Suprapubic skin (tissue), 3 donors: ENCODE measurements around the gene TNS2.

Experiments used
- POLR2A ChIP-seq, 2 donors: fragments of 450-650 bp; IDR thresholded peaks; one replicate each; pipeline ENCODE4 v1.6.1; 2017; ENCODE audit warnings: antibody characterized with exemption in 2 of 2, mild to moderate bottlenecking in 2 of 2, moderate library complexity in 2 of 2
- TF ChIP-seq, protein P1 (sequence below), 2 donors: fragments of 200-600 bp in 1 of 2; fragments of 450-650 bp in 1 of 2; sonication (generic) in 1 of 2; IDR thresholded peaks; one replicate each; pipeline ENCODE4 v1.5.1; 2016 to 2019; ENCODE audit warnings: antibody characterized with exemption in 2 of 2, mild to moderate bottlenecking in 1 of 2, moderate library complexity in 1 of 2

DNA sequence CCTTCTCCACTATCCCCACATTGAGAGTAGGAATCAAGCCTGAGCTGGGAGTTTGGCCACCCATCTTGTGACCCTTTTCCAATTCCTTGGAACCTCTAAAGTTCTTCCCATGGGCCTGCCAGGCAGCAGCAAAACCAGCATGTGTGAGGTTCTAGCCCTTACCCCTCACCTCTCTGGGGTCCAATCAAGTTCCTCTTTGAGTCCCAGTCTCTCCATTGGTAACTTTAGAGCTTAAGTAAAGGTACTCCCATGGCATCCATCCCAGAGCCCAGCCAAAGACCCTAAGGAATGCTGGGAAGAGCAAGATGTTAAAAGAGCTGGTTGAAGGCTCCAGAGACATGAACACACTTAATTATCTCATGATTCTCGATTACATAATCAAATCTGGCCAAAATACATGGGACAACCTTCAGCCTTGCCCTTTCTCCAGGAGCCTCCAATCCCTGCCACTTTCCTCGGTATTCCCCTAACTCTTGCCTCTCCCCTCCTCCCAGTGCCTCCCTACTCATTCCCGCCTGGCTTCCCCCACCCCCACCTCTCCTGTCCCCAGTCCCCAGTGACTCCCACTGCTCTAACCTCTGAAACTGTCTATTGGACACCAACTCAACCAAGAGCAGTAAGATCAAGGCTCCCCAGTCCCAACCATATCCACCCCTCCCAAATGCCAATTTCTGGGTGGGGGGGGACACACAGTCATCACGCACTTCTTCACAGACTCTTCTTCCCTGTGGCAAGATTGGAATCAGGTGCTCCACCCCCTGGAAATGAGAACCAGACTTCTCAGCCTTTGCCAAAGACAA is 4.8 kb upstream of the TNS2 start:
- TF ChIP-seq, protein P1, sequence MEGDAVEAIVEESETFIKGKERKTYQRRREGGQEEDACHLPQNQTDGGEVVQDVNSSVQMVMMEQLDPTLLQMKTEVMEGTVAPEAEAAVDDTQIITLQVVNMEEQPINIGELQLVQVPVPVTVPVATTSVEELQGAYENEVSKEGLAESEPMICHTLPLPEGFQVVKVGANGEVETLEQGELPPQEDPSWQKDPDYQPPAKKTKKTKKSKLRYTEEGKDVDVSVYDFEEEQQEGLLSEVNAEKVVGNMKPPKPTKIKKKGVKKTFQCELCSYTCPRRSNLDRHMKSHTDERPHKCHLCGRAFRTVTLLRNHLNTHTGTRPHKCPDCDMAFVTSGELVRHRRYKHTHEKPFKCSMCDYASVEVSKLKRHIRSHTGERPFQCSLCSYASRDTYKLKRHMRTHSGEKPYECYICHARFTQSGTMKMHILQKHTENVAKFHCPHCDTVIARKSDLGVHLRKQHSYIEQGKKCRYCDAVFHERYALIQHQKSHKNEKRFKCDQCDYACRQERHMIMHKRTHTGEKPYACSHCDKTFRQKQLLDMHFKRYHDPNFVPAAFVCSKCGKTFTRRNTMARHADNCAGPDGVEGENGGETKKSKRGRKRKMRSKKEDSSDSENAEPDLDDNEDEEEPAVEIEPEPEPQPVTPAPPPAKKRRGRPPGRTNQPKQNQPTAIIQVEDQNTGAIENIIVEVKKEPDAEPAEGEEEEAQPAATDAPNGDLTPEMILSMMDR (IDR thresholded peaks at IDR 0.05), result no peak
- TF ChIP-seq POLR2A (IDR thresholded peaks at IDR 0.05), result no peak
